Left ventricle myocardium inferior (tissue), 1 donor: ENCODE data around the gene BRINP2. TPM values are rescaled to one million over a fixed set of nuclear protein-coding genes. Genes with fewer than 3 reads are reported as not detected.

Experiments used
- DNase-seq: peaks from one replicate; pipeline ENCODE4 v3.0.0-alpha.2; 2020
- H3K27ac ChIP-seq: fragments of 200-600 bp; replicated peaks from 2 replicates; pipeline ENCODE4 v1.8.0; 2021
- H3K27me3 ChIP-seq: fragments of 200-600 bp; 2 replicates; pipeline ENCODE4 v1.8.0; 2021; ENCODE audit warnings: low read depth
- H3K36me3 ChIP-seq: fragments of 200-600 bp; 2 replicates; pipeline ENCODE4 v1.8.0; 2021
- H3K4me1 ChIP-seq: fragments of 200-600 bp; 2 replicates; pipeline ENCODE4 v1.8.0; 2021
- H3K4me3 ChIP-seq: fragments of 200-600 bp; 2 replicates; pipeline ENCODE4 v1.8.0; 2021; ENCODE audit warnings: mild to moderate bottlenecking, moderate library complexity
- H3K9me3 ChIP-seq: fragments of 200-600 bp; replicated peaks from 2 replicates; pipeline ENCODE4 v1.8.0; 2021
- intact Hi-C: fragments of 100-400 bp; cut with micrococcal nuclease; formaldehyde crosslinking; loops from one replicate; pipeline ENCODE4 v1.11.0; 2022
- total RNA-seq: library from RNA; stranded (reverse); fragmentation: NEBNext Ultra II Directional; extraction: Animal tissue kit (Norgen Biotek cat#: 25700); gene quantifications from one replicate; pipeline ENCODE4 v1.2.1, GENCODE V29; 2021
- TF ChIP-seq, protein P1 (sequence below): fragments of 200-600 bp; IDR thresholded peaks from 2 replicates; pipeline ENCODE4 v1.8.0; 2021; ENCODE audit warnings: antibody characterized with exemption, mild to moderate bottlenecking, borderline replicate concordance
- donor health status: DM: no; HTN: yes; CAD: no; lungs with severe emphysema.

BRINP2 gene
- total RNA-seq, 1 donor from 2014 or later = 0.66 TPM

DNA sequence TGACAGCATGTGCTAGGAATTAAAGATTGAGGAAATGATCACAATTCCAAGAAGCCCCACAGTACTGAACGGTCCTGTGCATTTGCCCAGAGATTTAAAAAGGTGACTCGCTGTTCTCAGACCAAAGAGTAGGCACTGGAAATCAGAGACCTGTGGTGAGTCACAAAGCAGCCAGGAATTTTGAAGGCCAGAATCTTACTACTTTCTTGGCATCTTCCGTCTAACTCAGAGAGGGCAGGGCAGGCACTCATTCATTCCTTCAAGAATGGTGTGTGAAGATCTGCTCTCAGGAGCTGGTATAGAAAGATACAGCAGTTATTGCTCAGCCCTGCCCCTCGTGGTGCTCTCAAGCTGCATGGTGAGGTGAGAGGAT is 57.9 kb downstream of the BRINP2 start:
- no peak for DNase-seq
- H3K9me3 ChIP-seq = no peaks in the 10 kb centered on the region
- no peak overlapping the region for H3K4me3 ChIP-seq
- no peaks in the 10 kb centered on the region for H3K27me3 ChIP-seq
- no peak overlapping the region for H3K27ac ChIP-seq
- intact Hi-C loops = no loop called here
- H3K36me3 ChIP-seq = no peaks in the 10 kb centered on the region
- peaks cover 8% of the 10 kb centered on the region for H3K4me1 ChIP-seq
- TF ChIP-seq, protein P1, sequence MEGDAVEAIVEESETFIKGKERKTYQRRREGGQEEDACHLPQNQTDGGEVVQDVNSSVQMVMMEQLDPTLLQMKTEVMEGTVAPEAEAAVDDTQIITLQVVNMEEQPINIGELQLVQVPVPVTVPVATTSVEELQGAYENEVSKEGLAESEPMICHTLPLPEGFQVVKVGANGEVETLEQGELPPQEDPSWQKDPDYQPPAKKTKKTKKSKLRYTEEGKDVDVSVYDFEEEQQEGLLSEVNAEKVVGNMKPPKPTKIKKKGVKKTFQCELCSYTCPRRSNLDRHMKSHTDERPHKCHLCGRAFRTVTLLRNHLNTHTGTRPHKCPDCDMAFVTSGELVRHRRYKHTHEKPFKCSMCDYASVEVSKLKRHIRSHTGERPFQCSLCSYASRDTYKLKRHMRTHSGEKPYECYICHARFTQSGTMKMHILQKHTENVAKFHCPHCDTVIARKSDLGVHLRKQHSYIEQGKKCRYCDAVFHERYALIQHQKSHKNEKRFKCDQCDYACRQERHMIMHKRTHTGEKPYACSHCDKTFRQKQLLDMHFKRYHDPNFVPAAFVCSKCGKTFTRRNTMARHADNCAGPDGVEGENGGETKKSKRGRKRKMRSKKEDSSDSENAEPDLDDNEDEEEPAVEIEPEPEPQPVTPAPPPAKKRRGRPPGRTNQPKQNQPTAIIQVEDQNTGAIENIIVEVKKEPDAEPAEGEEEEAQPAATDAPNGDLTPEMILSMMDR = no peak

DNA sequence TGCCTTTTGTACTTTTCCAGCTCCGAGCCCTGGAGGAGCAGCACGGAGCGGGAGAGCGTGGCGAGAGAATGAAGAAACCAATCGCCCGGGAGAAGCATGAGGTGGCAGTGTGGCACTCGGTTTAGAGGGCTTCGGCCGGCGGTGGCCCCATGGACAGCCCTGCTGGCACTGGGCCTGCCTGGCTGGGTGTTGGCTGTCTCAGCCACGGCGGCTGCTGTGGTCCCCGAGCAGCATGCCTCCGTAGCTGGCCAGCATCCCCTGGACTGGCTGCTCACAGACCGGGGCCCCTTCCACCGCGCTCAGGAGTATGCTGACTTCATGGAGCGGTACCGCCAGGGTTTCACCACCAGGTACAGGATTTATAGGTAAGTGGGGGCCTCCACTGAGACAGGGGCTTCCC is 59.0 kb downstream of the BRINP2 start:
- Histone ChIP-seq H3K4me3 (no peak overlapping the region), H3K36me3 (no peaks in the 10 kb centered on the region), H3K27ac (no peak overlapping the region), H3K4me1 (peaks cover 8% of the 10 kb centered on the region), H3K27me3 (no peaks in the 10 kb centered on the region), H3K9me3 (no peaks in the 10 kb centered on the region)
- TF ChIP-seq, protein P1 = no peak
- DNase-seq = no peak
- intact Hi-C loops = no loop called here

DNA sequence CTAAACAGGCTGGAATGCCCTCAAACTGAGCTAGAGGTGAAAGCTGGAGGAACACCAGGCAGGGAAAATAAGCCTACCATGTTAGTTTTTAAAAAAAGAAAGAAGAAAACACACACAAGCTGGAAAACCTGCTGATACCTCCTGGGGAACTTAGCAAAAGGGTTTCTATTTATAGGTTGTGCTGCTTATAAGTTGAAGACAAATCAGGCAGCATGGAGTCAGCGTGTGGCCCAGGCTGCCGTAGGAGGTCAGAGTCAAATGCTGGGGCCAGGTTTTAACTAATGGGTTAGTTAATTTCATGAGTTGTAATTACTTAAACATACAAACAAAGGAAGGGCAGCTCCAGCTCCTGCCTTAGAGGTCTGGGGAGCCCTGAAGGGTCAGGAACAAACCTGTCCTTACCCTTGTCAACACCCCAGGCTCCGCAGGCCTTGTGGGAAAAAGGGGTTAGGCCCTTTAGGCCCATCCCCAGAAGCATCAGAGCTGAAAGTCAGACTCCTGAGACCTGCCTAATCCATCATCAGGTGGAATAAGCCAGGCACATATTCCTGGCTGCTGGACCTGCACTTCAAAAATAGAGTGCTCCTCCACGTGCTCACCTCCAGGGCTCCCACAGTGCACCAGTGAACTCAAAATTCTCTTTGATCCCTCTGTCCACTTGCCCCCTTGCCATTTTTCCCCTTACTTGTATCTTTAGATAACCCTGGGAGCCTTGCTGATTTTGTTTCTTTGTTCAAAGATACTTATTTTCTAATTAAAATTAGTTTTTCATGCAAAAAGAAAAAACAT is 59.7 kb downstream of the BRINP2 start:
- peaks cover 8% of the 10 kb centered on the region for H3K4me1 ChIP-seq
- H3K9me3 ChIP-seq = no peaks in the 10 kb centered on the region
- no peak for DNase-seq
- TF ChIP-seq, protein P1 = no peak
- no peaks in the 10 kb centered on the region for H3K36me3 ChIP-seq
- intact Hi-C loops = no loop called here
- H3K27me3 ChIP-seq = no peaks in the 10 kb centered on the region
- H3K4me3 ChIP-seq = no peak overlapping the region
- H3K27ac ChIP-seq = no peak overlapping the region

DNA sequence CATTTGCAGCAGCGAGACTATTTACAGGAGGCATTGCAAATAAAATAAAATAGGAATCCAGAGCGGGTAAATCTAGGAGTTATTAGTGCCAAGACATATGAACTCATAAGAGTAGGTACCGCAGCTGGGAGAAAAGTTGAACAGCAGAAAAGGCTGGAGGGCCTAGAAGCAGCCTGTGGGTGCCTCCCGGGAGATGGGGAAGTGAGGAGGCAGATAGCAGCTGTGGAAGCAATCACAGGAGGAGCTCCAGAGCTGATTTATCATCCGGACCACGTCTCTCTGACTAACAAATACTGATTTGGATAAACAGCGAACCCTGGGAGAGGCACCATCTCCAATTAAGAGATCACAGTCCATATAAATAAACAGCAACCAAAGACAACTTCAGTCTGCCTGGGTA is 64.6 kb downstream of the BRINP2 start:
- Histone ChIP-seq H3K27ac (no peak overlapping the region), H3K36me3 (no peaks in the 10 kb centered on the region), H3K27me3 (peaks cover 9% of the 10 kb centered on the region), H3K4me1 (peaks cover 4% of the 10 kb centered on the region), H3K9me3 (no peaks in the 10 kb centered on the region), H3K4me3 (no peak overlapping the region)
- intact Hi-C loops = no loop called here
- DNase-seq = no peak
- TF ChIP-seq, protein P1 = no peak

DNA sequence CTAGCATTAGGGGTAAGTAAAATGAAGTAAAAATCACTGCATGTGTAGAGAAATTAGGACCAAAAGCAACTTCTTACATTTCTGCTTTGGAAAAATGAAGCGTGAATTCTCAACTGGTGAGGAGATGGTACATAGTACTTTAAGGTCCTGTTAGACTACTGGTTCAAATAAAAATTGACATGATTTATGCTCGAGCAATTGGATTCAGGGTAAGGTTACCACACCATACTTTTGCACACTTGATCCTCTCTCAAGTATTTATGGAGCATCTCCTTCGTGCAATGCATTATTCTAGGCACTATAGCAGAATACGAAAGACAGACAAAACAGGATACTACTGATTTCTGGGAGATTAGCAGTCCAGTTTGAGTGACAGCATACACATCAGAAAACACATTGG is 66.2 kb downstream of the BRINP2 start:
- peaks cover 9% of the 10 kb centered on the region for H3K27me3 ChIP-seq
- no peaks in the 10 kb centered on the region for H3K9me3 ChIP-seq
- no peaks in the 10 kb centered on the region for H3K36me3 ChIP-seq

More for the DNA sequence above, 66.2 kb downstream of the BRINP2 start:
- TF ChIP-seq, protein P1 = no peak
- intact Hi-C loops = no loop called here
- no peak for DNase-seq
- no peak overlapping the region for H3K27ac ChIP-seq
- no peak overlapping the region for H3K4me3 ChIP-seq
- H3K4me1 ChIP-seq = no peaks in the 10 kb centered on the region
